ENCODE results near the gene RABEP2.
"Not testable (repeated sequence)": the region's sequence is repeated elsewhere in the genome, so short reads cannot be mapped to it uniquely, and the experiment has no call there.

RABEP2 gene

DNA sequence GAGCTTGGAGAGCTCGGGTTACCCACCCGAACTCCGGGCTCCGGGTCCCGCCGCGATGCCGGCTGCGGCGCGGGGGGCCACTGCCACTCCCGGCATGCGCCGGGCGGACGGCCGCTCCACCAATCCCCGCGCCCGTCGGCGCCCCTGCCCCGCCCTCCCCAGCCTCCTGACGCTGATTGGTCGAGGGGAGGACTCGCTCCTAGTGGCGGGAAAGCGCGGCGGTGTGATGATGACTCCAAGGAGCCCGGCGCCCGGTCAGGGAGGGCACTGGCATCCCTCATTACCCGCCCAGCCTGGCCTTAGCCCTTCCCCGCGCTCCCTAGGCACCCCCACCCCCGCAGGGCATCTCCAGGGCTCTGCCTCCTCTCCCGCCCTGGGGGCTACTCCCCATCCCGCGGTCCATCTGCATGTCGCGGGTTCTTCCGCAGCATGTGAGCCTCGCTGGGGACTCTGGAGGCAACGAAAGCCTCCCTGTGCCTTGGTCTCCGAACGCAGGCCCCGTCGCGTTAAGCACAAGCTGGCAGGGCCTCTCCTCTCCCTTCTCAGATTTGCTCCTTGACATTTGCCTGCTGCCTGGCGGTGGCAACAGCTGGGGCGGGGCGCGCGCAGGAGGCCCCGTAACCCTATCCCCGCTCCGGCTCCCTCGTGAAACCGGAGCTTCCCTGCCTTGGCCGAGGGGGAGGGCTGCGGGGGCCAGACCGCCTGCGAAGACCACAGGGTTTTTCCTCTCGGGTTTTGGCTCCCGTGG, 45.0 kb downstream of the RABEP2 start:
- DNase-seq: peak; percentile 84 to 87
- H3K27ac Mint-ChIP-seq: peak overlapping the region; percentile 88 to 95

GRCh38 chr16:28879261-28879840, 45.7 kb downstream of the RABEP2 start:
- Mint-ChIP-seq H3K27ac (peak overlapping the region; percentile 60 to 88), H3K27me3 (peaks cover 31% of the 10 kb centered on the region), H3K4me1 (peaks cover 55% of the 10 kb centered on the region), H3K9me3 (peaks cover 0 to 7% of the 10 kb centered on the region in 2 donors), H3K4me3 (peak overlapping the region; percentile 88 to 91)
- ATAC-seq (peak; percentile 60), DNase-seq (peak in 1 of 2 donors; percentile 21)

More for the DNA sequence above, 45.0 kb downstream of the RABEP2 start:
- Mint-ChIP-seq H3K27me3 (peaks cover 31% of the 10 kb centered on the region), H3K4me3 (peak overlapping the region; percentile 88 to 91), H3K4me1 (peaks cover 54% of the 10 kb centered on the region), H3K9me3 (peaks cover 0 to 7% of the 10 kb centered on the region in 2 donors)
- peak; percentile 95 for ATAC-seq

DNA sequence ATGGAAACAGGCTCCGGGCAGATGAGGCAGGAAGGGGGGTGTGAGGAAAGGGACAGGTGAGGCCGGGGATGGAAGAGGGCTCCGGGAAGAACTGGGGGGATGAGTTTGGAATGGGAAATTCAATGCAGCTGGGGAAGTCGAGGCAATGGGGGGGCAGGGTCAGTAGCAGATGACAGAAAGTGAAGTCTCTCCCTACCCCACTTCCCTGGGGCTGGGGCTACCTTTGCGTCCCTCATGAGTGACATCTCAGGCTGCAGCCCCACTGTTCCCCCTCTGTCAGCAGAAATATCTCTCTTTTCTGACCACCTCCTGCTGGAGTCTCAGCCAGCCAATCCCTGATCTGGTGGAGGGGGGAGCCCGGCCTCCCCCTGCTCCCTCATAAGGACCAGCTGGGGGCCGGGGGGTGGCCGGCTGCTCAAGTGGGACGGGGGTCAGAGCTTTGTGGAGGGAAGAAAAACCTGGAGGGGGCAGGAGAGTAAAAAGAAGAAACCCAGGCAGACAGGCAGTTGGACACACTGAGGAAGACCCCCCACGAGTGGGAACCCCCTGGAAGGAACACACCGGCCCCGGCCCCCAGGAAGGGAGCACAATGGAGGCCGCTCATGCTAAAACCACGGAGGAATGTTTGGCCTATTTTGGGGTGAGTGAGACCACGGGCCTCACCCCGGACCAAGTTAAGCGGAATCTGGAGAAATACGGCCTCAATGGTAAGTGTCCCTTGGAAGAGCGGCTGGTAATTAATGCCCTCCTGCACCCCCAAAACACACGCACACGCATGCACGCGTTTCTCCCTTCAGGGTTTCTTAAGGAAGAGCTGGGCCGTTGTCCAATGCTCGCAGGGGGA, 46.7 kb downstream of the RABEP2 start, which contains the start of gene ATP2A1:
Gene ATP2A1 (plus strand): TSS at position 406 of the 844 bp plus-strand sequence. CDS start 184 bp downstream, at position 590.
- ATAC-seq (no peak), DNase-seq (no peak)
- Mint-ChIP-seq H3K4me1 (peaks cover 57% of the 10 kb centered on the region), H3K4me3 (peak within 1 kb of the TSS; percentile 88 to 91), H3K9me3 (peaks cover 0 to 7% of the 10 kb centered on the region in 2 donors), H3K27ac (peak within 1 kb of the TSS; percentile 81 to 88), H3K27me3 (peaks cover 22% of the 10 kb centered on the region)

GRCh38 chr16:28877655-28878000, 47.4 kb downstream of the RABEP2 start:
- Mint-ChIP-seq H3K9me3 (peaks cover 0 to 7% of the 10 kb centered on the region in 2 donors), H3K4me3 (peak overlapping the region in 1 of 2 donors; percentile 43), H3K27ac (peak overlapping the region in 1 of 2 donors; percentile 57), H3K4me1 (peaks cover 63% of the 10 kb centered on the region), H3K27me3 (peaks cover 20% of the 10 kb centered on the region)
- no peak for ATAC-seq
- DNase-seq: no peak

DNA sequence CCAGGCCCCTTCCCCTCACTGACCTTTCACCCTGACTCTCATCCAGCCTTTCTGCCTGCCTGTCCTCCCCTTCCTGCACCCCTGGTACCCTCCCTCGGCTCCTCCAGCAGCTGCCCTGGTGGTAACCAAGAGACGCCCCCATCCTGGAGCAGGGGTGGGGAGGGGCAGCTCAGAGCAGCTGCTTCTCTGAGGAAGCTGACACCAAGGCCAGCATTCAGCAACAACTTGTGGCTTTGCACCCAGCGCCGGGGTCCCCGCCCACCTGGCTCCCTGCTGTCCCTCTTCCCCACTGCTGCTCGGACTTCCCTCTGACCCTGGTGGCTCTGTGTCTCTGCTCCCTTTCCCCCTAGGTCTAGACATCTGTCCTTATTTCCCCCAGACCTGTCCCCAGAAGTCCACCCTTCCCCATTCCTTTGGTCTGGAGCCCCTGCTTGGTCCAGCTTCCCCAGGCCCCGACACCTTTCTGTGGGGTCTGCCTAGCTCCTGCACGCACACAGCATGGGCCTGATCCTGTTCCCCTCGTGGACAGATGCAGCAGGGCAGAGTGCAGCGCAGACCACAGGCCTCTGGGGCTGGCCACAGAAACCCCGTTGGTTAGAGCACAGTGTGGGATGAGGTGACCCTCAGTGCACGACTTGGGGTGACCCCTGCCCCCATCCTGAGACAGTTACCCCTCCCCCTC, 47.9 kb downstream of the RABEP2 start:
- Mint-ChIP-seq H3K9me3 (peaks cover 0 to 7% of the 10 kb centered on the region in 2 donors), H3K27me3 (peaks cover 16% of the 10 kb centered on the region), H3K4me3 (no peak overlapping the region), H3K27ac (peak overlapping the region in 1 of 2 donors; percentile 81), H3K4me1 (peaks cover 63% of the 10 kb centered on the region)
- no peak for DNase-seq
- no peak for ATAC-seq

DNA sequence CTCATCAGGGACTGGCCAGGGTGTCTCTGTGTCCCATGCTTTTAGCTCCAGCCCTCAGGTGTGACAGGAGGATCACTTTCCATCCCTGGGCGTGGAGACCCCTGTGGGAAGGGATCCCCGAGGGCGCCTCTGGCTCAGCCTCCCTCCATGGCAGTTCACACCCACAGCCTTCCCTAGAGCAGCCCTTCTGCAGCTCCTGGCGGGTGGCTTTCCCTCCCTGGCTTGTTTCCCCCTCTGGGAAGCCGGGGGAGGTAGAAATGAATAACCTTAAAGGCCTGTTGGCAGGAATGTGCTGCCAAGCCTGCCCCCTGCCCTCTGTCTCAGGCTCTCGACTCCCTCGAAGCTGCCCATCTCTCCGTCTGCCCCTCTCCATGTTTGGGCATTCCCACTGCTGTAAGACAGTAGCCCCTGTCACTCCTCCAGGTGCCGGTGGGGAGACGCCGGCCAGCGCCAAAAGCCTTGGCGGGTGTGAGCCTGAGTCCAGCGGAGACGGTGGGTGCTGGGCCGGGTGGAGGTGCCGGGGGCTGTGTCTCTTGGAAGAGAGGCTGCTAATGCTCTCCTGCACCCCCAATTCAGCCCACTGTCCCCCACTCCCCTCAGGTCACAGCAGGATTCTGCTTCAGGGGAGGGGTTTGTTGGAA, 48.9 kb downstream of the RABEP2 start:
- Mint-ChIP-seq H3K4me3 (no peak overlapping the region), H3K4me1 (peaks cover 59% of the 10 kb centered on the region), H3K27me3 (peaks cover 8% of the 10 kb centered on the region), H3K27ac (no peak overlapping the region), H3K9me3 (peaks cover 0 to 5% of the 10 kb centered on the region in 2 donors)
- ATAC-seq (no peak), DNase-seq (no peak)

GRCh38 chr16:28875134-28876018, 49.7 kb downstream of the RABEP2 start:
- no peak overlapping the region for H3K4me3 Mint-ChIP-seq
- H3K27ac Mint-ChIP-seq: peak overlapping the region in 1 of 2 donors; percentile 95
- peaks cover under 1% of the 10 kb centered on the region for H3K27me3 Mint-ChIP-seq
- ATAC-seq: no peak
- peaks cover 51% of the 10 kb centered on the region for H3K4me1 Mint-ChIP-seq
- no peak for DNase-seq
- H3K9me3 Mint-ChIP-seq: no peaks in the 10 kb centered on the region

GRCh38 chr16:28874406-28874805, 50.6 kb downstream of the RABEP2 start:
- Mint-ChIP-seq H3K27me3 (no peaks in the 10 kb centered on the region), H3K4me3 (no peak overlapping the region), H3K9me3 (no peaks in the 10 kb centered on the region), H3K27ac (no peak overlapping the region), H3K4me1 (peaks cover 44% of the 10 kb centered on the region)
- DNase-seq (no peak), ATAC-seq (no peak)

GRCh38 chr16:28873543-28874201, 51.4 kb downstream of the RABEP2 start:
- Mint-ChIP-seq H3K4me1 (peaks cover 36% of the 10 kb centered on the region), H3K27me3 (no peaks in the 10 kb centered on the region), H3K27ac (peak overlapping the region in 1 of 2 donors; percentile 54), H3K4me3 (no peak overlapping the region), H3K9me3 (no peaks in the 10 kb centered on the region)
- DNase-seq: peak; percentile 69 to 70
- peak; percentile 77 for ATAC-seq

DNA sequence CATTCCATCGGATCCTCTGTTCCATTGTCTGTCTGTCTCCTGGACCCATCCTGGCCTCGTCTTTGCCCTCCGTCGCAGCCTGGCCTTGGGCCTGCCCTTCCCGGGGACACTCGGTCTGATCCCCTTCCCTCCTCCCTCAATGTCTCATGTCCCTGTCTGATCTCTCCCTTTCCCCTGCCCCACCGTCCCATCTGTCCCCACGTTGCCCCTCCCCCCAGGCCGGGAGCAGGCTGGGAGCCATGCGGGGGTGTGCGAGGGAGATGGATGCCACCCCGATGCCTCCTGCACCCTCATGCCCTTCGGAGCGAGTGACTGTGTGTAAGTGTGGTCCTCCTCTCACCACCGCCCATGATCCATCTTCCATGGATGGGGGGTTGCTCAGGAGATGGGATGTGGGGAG, 52.1 kb downstream of the RABEP2 start:
- Mint-ChIP-seq H3K27me3 (no peaks in the 10 kb centered on the region), H3K9me3 (no peaks in the 10 kb centered on the region), H3K4me3 (no peak overlapping the region), H3K4me1 (peaks cover 29% of the 10 kb centered on the region), H3K27ac (no peak overlapping the region)
- ATAC-seq: no peak
- no peak for DNase-seq

GRCh38 chr16:28869201-28869600, 55.8 kb downstream of the RABEP2 start:
- Mint-ChIP-seq H3K4me3 (no peak overlapping the region), H3K27me3 (no peaks in the 10 kb centered on the region), H3K27ac (no peak overlapping the region), H3K9me3 (no peaks in the 10 kb centered on the region), H3K4me1 (peaks cover 37% of the 10 kb centered on the region)
- DNase-seq (no peak), ATAC-seq (no peak)

DNA sequence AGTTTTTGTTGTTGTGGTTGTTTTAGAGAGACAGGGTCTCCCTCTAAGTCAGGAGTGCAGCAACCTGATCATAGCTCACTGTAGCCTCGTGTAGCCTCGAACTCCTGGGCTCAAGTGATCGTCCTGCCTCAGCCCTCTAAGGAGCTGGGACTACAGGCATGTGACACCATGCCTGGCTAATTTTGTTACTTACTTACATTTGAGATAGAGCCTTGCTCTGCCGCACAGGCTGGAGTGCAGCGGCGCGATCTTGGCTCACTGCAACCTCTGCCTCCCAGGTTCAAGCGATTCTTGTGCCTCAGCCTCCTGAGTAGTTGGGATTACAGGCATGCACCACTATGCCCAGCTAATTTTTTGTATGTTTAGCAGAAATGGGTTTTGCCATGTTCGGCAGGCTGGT, 57.4 kb downstream of the RABEP2 start:
- H3K27me3 Mint-ChIP-seq, DNase-seq, H3K4me3 Mint-ChIP-seq, ATAC-seq, H3K9me3 Mint-ChIP-seq: not testable (repeated sequence)
- Mint-ChIP-seq H3K27ac (peak overlapping the region in 1 of 2 donors; percentile 6), H3K4me1 (peaks cover 41% of the 10 kb centered on the region)

- H3K27ac Mint-ChIP-seq: no peak overlapping the region
- no peak for ATAC-seq
- DNase-seq: no peak
- H3K4me3 Mint-ChIP-seq: no peak overlapping the region
- no peaks in the 10 kb centered on the region for H3K27me3 Mint-ChIP-seq
- no peaks in the 10 kb centered on the region for H3K9me3 Mint-ChIP-seq
- peaks cover 45% of the 10 kb centered on the region for H3K4me1 Mint-ChIP-seq
Observed at GRCh38 chr16:28867241-28867640, 57.8 kb downstream of the RABEP2 start.

DNA sequence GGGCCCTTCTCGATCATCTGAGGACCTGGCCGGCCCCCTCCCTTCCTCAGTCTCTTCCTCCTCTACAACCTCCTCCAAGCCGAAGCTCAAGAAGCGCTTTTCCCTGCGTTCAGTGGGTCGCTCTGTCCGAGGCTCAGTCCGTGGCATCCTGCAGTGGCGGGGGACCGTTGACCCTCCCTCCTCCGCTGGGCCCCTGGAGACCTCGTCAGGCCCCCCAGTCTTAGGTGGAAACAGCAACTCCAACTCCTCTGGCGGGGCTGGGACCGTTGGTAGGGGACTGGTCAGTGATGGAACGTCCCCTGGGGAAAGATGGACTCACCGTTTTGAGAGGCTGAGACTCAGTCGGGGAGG, 58.6 kb downstream of the RABEP2 start:
- H3K4me1 Mint-ChIP-seq: peaks cover 52% of the 10 kb centered on the region
- ATAC-seq (no peak), DNase-seq (no peak)
- no peaks in the 10 kb centered on the region for H3K9me3 Mint-ChIP-seq
- H3K27me3 Mint-ChIP-seq: no peaks in the 10 kb centered on the region
- no peak overlapping the region for H3K27ac Mint-ChIP-seq
- no peak overlapping the region for H3K4me3 Mint-ChIP-seq
